ENCODE data around the gene CHERP. TPM values are rescaled to one million over a fixed set of nuclear protein-coding genes. Genes with fewer than 3 reads are reported as not detected.

CHERP gene
- total and polyA plus RNA-seq, 2 of the 4 experiments (the other 2 are of a cell fraction): 0.54 to 13.5 TPM

DNA sequence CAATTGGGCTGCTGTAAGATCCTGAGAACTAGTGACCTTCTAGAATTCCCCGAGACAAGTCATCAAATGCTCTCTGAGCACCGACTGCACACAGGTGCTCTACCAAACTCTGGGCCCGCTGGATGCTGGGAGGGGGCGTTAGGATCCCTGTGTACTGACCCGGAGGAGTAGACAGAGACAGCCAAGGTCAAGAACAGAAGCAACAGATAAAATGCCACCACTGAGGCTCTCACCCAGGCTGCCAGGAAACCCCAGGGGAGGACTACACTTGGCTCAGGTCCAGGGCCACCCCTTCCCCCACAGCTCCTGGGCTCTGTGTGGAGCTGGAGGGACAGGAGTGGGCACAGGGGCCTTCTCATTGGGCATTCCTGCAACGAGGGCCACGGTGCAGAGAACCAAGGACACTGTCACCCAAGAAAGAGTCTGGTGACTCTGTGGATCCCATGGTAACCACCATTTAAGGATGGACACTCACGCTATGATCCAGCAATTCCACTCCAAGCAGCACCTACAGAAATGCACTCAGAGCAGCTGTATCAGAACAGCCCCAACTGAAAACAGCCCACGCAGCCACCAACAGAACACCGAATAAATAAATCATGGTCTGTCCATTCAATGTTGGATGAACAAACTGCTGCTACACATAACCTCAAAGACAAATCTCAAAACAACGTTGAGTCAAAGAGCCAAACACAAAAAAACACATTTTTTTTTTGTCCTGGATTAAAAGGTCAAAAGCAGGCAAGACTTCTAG is 46.8 kb upstream of the CHERP start:
- Histone ChIP-seq H4K8ac (ENCODE audit: low read depth in 2 of 2, low read length in 2 of 2) (no peak overlapping the region), H3K9me3 (ENCODE audit: control insufficient read depth, insufficient read depth, low read length) (no peaks in the 10 kb centered on the region), H3K9ac (ENCODE audit: low read depth, low read length) (no peak overlapping the region), H4K91ac (ENCODE audit: insufficient read depth, low read depth, low read length) (no peak overlapping the region), H2AK9ac (replicated peaks; ENCODE audit: low read depth, low read length, poor library complexity) (no peak overlapping the region), H2BK20ac (ENCODE audit: low read depth, low read length) (no peak overlapping the region), H3K79me1 (ENCODE audit: low read depth in 1 of 2, low read length in 2 of 2) (peaks cover 35 to 98% of the 10 kb centered on the region in 2 experiments; a peak in 3 of 4 replicates), H3K27me3 (ENCODE audit: control insufficient read depth, insufficient read depth, low read length) (no peaks in the 10 kb centered on the region), H3K4me1 (ENCODE audit: control insufficient read depth, insufficient read depth, low read length) (peaks cover 38% of the 10 kb centered on the region), H3K9me1 (ENCODE audit: insufficient read depth, low read length) (peaks cover 59% of the 10 kb centered on the region), H3K4me3 (ENCODE audit: insufficient read depth, low read depth, low read length) (no peak overlapping the region), H3K23ac (ENCODE audit: low read depth, low read length) (no peak overlapping the region), H2AFZ (replicated peaks; ENCODE audit: low read length, poor library complexity) (no peak overlapping the region), H3K4ac (ENCODE audit: low read depth, low read length) (no peak overlapping the region), H3K18ac (ENCODE audit: low read depth, low read length) (no peak overlapping the region), H3K4me2 (ENCODE audit: low read depth, low read length) (no peak overlapping the region), H4K5ac (ENCODE audit: low read depth, low read length) (no peak overlapping the region), H2BK5ac (ENCODE audit: low read depth, low read length, poor library complexity, severe bottlenecking) (no peak overlapping the region), H2BK15ac (ENCODE audit: low read depth, low read length) (no peak overlapping the region), H4K20me1 (ENCODE audit: insufficient read depth, low read length) (peaks cover 99% of the 10 kb centered on the region), H3K14ac (replicated peaks; ENCODE audit: low read depth, low read length) (no peak overlapping the region), H2AK5ac (ENCODE audit: low read depth, low read length) (no peak overlapping the region), H3K27ac (ENCODE audit: insufficient read depth, low read length) (no peak overlapping the region), H3K56ac (ENCODE audit: extremely low read depth, insufficient read depth, low read length) (no peak overlapping the region), H3K36me3 (ENCODE audit: control insufficient read depth, insufficient read depth, low read length) (no peaks in the 10 kb centered on the region), H2BK120ac (ENCODE audit: low read depth, low read length) (no peak overlapping the region)
- no TSS peak for BruUV-seq (replicated peaks)
- TF ChIP-seq SMC3 (IDR thresholded peaks at IDR 0.05; ENCODE audit: low read depth, low read length): no peak
- TF ChIP-seq CHD1 (IDR thresholded peaks at IDR 0.05; ENCODE audit: low read depth, low read length): no peak
- no peak for TF ChIP-seq BHLHE40 (IDR thresholded peaks at IDR 0.05; ENCODE audit: low read depth, low read length)
- TF ChIP-seq, protein P1, sequence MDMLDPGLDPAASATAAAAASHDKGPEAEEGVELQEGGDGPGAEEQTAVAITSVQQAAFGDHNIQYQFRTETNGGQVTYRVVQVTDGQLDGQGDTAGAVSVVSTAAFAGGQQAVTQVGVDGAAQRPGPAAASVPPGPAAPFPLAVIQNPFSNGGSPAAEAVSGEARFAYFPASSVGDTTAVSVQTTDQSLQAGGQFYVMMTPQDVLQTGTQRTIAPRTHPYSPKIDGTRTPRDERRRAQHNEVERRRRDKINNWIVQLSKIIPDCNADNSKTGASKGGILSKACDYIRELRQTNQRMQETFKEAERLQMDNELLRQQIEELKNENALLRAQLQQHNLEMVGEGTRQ (IDR thresholded peaks at IDR 0.05; ENCODE audit: low read depth, low read length): no peak
- TF ChIP-seq NFE2L2 (IDR thresholded peaks at IDR 0.05; ENCODE audit: low read depth, low read length): no peak
- TF ChIP-seq RCOR1 (IDR thresholded peaks at IDR 0.05; ENCODE audit: insufficient replicate concordance, low read length): no peak
- TF ChIP-seq MXI1 (IDR thresholded peaks at IDR 0.05; ENCODE audit: borderline replicate concordance, low read depth, low read length): no peak
- no peak for TF ChIP-seq RFX5 (IDR thresholded peaks at IDR 0.05; ENCODE audit: low read depth, low read length)
- TF ChIP-seq CEBPB (IDR thresholded peaks at IDR 0.05; ENCODE audit: low read depth, low read length): no peak
- TF ChIP-seq RAD21 (IDR thresholded peaks at IDR 0.05; ENCODE audit: low read length): no peak
- TF ChIP-seq POLR2A (IDR thresholded peaks at IDR 0.05; ENCODE audit: low read depth, low read length): no peak
- TF ChIP-seq, protein P2, sequence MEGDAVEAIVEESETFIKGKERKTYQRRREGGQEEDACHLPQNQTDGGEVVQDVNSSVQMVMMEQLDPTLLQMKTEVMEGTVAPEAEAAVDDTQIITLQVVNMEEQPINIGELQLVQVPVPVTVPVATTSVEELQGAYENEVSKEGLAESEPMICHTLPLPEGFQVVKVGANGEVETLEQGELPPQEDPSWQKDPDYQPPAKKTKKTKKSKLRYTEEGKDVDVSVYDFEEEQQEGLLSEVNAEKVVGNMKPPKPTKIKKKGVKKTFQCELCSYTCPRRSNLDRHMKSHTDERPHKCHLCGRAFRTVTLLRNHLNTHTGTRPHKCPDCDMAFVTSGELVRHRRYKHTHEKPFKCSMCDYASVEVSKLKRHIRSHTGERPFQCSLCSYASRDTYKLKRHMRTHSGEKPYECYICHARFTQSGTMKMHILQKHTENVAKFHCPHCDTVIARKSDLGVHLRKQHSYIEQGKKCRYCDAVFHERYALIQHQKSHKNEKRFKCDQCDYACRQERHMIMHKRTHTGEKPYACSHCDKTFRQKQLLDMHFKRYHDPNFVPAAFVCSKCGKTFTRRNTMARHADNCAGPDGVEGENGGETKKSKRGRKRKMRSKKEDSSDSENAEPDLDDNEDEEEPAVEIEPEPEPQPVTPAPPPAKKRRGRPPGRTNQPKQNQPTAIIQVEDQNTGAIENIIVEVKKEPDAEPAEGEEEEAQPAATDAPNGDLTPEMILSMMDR (conservative IDR thresholded peaks at IDR 0.05; ENCODE audit: low read depth, low read length): no peak
- no peak for TF ChIP-seq FOS (IDR thresholded peaks at IDR 0.05; ENCODE audit: low read depth, low read length)
- no peak for TF ChIP-seq ELK1 (IDR thresholded peaks at IDR 0.05; ENCODE audit: borderline replicate concordance, low read depth, low read length)
- TF ChIP-seq MAZ (IDR thresholded peaks at IDR 0.05; ENCODE audit: borderline replicate concordance, low read depth, low read length): no peak
- no peak for TF ChIP-seq MAFK (IDR thresholded peaks at IDR 0.05; ENCODE audit: low read depth, low read length)
- in situ Hi-C loops (cut with MboI; ENCODE audit: low sequenced_read_pairs): no loop called here
- WGBS, 2 experiments (ENCODE audit: extremely low coverage in 2 of 2, insufficient read length in 1 of 2): 80% methylated on average over 1 of the region's 11 CpGs; no CpG with 5 or more reads in 1 of the 2 experiments
- ATAC-seq (ENCODE audit: low read depth) (no peak), DNase-seq (no peak)
- intact Hi-C loops (cut with micrococcal nuclease): no loop called here
- ChIA-PET CTCF (no interaction called here), POLR2A (ENCODE audit: unreplicated experiment) (no interaction called here)
- dilution Hi-C loops (cut with HindIII; ENCODE audit: low sequenced_read_pairs, unreplicated experiment): no loop called here
